ENCODE measurements around the gene C10orf90.

C10orf90 gene

DNA sequence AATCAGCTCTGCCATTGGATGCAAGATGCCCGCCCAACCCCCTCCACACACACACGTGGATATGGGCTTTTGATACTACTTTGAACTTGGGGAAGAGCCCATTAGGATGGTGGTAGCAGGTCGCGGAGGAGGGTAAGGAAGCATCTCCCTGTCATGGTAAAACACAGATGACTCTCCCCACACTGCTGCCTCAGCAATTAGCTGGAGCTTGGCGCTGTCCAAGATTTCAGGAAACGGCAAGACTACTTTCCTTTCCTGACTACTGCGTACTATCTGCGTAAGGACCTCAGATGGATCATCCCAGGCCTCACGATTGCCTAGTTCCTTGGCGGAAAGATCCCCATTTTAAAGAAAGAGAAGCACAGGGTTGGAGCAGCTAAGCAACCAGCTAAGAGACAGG lies 134.3 kb downstream of the C10orf90 start:
- Histone ChIP-seq H3K4me3 (replicated peaks; ENCODE audit: low read depth, low read length) (no peak overlapping the region), H3K36me3 (ENCODE audit: control insufficient read depth, insufficient read depth, low read length) (no peaks in the 10 kb centered on the region), H3K27me3 (replicated peaks; ENCODE audit: control insufficient read depth, insufficient read depth, low read length) (no peaks in the 10 kb centered on the region)
- no peak for DNase-seq (ENCODE audit: extremely low read depth, insufficient read length)
- TF ChIP-seq, protein P1, sequence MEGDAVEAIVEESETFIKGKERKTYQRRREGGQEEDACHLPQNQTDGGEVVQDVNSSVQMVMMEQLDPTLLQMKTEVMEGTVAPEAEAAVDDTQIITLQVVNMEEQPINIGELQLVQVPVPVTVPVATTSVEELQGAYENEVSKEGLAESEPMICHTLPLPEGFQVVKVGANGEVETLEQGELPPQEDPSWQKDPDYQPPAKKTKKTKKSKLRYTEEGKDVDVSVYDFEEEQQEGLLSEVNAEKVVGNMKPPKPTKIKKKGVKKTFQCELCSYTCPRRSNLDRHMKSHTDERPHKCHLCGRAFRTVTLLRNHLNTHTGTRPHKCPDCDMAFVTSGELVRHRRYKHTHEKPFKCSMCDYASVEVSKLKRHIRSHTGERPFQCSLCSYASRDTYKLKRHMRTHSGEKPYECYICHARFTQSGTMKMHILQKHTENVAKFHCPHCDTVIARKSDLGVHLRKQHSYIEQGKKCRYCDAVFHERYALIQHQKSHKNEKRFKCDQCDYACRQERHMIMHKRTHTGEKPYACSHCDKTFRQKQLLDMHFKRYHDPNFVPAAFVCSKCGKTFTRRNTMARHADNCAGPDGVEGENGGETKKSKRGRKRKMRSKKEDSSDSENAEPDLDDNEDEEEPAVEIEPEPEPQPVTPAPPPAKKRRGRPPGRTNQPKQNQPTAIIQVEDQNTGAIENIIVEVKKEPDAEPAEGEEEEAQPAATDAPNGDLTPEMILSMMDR (IDR thresholded peaks at IDR 0.05; ENCODE audit: insufficient read depth, low read length, poor library complexity, severe bottlenecking): no peak

DNA sequence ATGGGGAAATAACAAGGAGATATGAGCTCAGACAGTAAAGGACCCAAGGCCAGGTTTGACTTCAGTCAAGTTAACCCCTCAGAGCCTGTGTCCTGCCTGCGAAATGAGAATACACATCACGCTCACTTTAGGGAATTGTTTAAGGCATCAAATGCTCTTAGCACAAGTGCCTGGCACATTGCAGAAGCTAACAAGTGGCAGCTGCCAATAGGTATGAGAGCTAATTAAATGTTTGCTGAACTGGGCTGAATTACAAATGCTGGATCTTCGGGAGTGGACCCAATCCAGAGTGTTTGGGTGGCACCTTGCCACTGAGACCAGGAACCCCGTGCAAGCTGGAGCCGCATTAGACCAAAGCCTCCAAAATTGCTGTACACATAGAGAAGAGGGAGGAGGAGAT lies 136.8 kb downstream of the C10orf90 start:
- no peak overlapping the region for H3K4me3 ChIP-seq (replicated peaks; ENCODE audit: low read depth, low read length)
- no peak for DNase-seq (ENCODE audit: extremely low read depth, insufficient read length)
- no peaks in the 10 kb centered on the region for H3K36me3 ChIP-seq (ENCODE audit: control insufficient read depth, insufficient read depth, low read length)
- TF ChIP-seq, protein P1 (IDR thresholded peaks at IDR 0.05; ENCODE audit: insufficient read depth, low read length, poor library complexity, severe bottlenecking): no peak
- H3K27me3 ChIP-seq (replicated peaks; ENCODE audit: control insufficient read depth, insufficient read depth, low read length): no peaks in the 10 kb centered on the region

DNA sequence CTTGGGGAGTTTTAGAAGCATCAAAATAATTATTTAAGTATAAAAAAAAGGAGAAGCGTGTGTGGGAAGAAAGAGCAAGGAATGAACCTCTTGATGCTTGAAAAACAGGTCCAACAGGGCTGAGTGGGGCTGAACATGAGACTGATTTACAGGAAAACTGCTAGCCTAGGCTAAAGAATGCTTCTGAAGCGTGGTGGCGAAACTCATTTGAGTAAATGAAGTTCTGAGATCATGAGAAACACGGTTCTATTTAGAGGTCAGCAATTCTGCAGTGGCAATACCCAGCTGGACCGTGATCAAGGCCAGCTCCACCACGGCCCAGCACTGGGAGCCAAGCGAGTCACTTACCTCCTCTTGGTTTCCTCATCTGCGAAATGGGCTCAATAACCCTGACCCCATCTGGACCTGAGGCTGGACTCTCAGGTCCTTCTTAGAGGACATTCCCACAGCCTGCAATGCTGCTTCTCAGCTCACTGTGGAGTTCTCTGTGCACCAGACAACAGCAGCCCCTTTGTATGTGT lies 142.1 kb downstream of the C10orf90 start:
- TF ChIP-seq, protein P1 (IDR thresholded peaks at IDR 0.05; ENCODE audit: insufficient read depth, low read length, poor library complexity, severe bottlenecking): no peak
- Histone ChIP-seq H3K36me3 (ENCODE audit: control insufficient read depth, insufficient read depth, low read length) (no peaks in the 10 kb centered on the region), H3K27me3 (replicated peaks; ENCODE audit: control insufficient read depth, insufficient read depth, low read length) (no peaks in the 10 kb centered on the region), H3K4me3 (replicated peaks; ENCODE audit: low read depth, low read length) (no peak overlapping the region)
- no peak for DNase-seq (ENCODE audit: extremely low read depth, insufficient read length)

DNA sequence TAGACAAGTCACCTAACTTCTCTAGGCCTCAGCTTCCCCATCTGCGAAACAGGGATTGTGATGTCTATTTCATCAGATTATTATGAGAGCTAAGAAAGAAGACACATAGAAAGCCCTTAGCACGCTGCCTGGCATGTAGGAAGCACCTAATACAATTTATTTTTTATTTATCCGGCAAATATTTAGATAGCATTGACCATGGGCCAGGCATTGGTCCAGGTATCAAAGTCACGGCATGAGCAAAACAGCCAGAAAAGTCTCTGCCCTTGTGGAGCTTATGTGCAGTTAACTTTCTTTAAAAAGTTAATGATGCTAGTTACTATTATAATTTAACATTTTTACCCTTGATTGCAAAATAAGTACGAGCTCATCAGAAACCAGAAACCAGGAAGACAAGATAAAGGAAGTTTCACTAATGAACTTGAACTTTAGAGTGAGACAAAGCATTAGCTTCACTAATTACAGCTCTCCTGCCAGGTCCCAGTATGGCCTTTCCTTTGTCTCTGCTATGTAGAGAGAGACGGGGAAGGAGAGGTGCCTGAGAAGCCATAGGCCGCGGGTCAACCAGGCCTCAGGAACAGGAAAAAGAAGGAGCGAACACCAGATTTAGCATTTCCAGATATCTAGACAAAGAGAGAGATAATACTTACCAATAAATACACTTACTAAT lies 142.7 kb downstream of the C10orf90 start:
- no peaks in the 10 kb centered on the region for H3K36me3 ChIP-seq (ENCODE audit: control insufficient read depth, insufficient read depth, low read length)
- TF ChIP-seq, protein P1 (IDR thresholded peaks at IDR 0.05; ENCODE audit: insufficient read depth, low read length, poor library complexity, severe bottlenecking): no peak
- H3K27me3 ChIP-seq (replicated peaks; ENCODE audit: control insufficient read depth, insufficient read depth, low read length): no peaks in the 10 kb centered on the region
- DNase-seq (ENCODE audit: extremely low read depth, insufficient read length): no peak
- H3K4me3 ChIP-seq (replicated peaks; ENCODE audit: low read depth, low read length): no peak overlapping the region

DNA sequence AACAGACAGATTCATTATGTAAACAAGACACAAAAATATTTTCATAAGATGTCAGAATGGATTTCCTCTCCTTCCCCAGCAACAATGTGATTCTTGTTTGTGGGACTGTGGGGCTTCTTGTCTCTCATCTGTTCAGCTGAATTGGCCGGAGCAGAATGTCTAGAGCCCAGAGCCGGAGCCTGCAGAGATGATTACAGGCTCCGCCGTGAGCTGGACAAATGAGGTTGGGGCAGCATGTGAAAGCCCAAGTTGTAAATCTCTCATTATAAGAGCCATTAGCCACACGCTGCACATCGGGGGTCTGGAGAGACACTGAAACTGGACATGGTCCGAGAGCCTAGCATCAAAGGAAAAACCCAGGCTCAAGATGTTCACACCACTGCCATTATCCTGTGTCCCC lies 145.2 kb downstream of the C10orf90 start:
- Histone ChIP-seq H3K36me3 (ENCODE audit: control insufficient read depth, insufficient read depth, low read length) (no peaks in the 10 kb centered on the region), H3K27me3 (replicated peaks; ENCODE audit: control insufficient read depth, insufficient read depth, low read length) (no peaks in the 10 kb centered on the region), H3K4me3 (replicated peaks; ENCODE audit: low read depth, low read length) (no peak overlapping the region)
- no peak for DNase-seq (ENCODE audit: extremely low read depth, insufficient read length)
- TF ChIP-seq, protein P1 (IDR thresholded peaks at IDR 0.05; ENCODE audit: insufficient read depth, low read length, poor library complexity, severe bottlenecking): no peak

Data from GM06990 (cell line).